Astrocyte (in vitro differentiated cells and primary cell): ENCODE measurements around the gene STK32B.

Experiments used
- CTCF ChIP-seq: IDR thresholded peaks from 2 replicates; pipeline ENCODE4 v1.5.1; 2011; ENCODE audit warnings: low read depth, mild to moderate bottlenecking, inconsistent platforms, low read length, moderate library complexity; ENCODE audit not compliant: insufficient read depth
- EZH2 ChIP-seq: IDR thresholded peaks from 2 replicates; pipeline ENCODE4 v1.6.1; 2012; ENCODE audit warnings: mild to moderate bottlenecking, low read length, inconsistent platforms; ENCODE audit not compliant: insufficient read depth

GRCh38 chr4:5374994-5375393, 323.7 kb downstream of the STK32B start:
- TF ChIP-seq EZH2: no peak
- TF ChIP-seq CTCF: no peak
